Mucosa of descending colon (tissue), 3 donors: ENCODE measurements around the gene PTPN12. TPM values are rescaled to one million over a fixed set of nuclear protein-coding genes. Genes with fewer than 3 reads are reported as not detected.

Experiments used
- ATAC-seq: fragments of 200-7000 bp; cut with Tn5 transposase; one replicate; pipeline ENCODE4 v1.9.1; 2020; ENCODE audit warnings: mild to moderate bottlenecking, moderate library complexity
- DNase-seq, 3 donors: peaks; one replicate each; pipeline ENCODE4 v3.0.0-alpha.2; 2020
- H3K36me3 ChIP-seq: fragments of 200-600 bp; one replicate; pipeline ENCODE4 v1.8.0; 2021; ENCODE audit warnings: low read depth, mild to moderate bottlenecking
- H3K4me1 ChIP-seq: fragments of 200-600 bp; one replicate; pipeline ENCODE4 v1.8.0; 2021; ENCODE audit warnings: low read depth, mild to moderate bottlenecking
- H3K4me3 ChIP-seq: fragments of 200-600 bp; one replicate; pipeline ENCODE4 v1.8.0; 2021; ENCODE audit warnings: mild to moderate bottlenecking
- H3K9me3 ChIP-seq: fragments of 200-600 bp; one replicate; pipeline ENCODE4 v1.8.0; 2021; ENCODE audit warnings: mild to moderate bottlenecking
- CTCF ChIP-seq: fragments of 200-600 bp; IDR thresholded peaks from one replicate; pipeline ENCODE4 v1.8.0; 2022; ENCODE audit warnings: antibody characterized with exemption, mild to moderate bottlenecking
- intact Hi-C, 2 donors: fragments of 100-400 bp; cut with DNase I in 1 of 2; cut with micrococcal nuclease in 1 of 2; formaldehyde crosslinking; loops; one replicate each; pipeline versions ENCODE4 v1.11.0 to v1.11.1; 2022; cut with DNase I, micrococcal nuclease
- total RNA-seq, 3 donors: library from RNA; stranded (reverse); fragmentation: NEBNext Ultra II Directional in 2 of 3; extraction: Animal tissue kit (Norgen Biotek cat#: 25700) in 2 of 3; gene quantifications; one replicate each; pipeline versions ENCODE4 v1.2.1 to v1.2.4, GENCODE V29; 2021 to 2023
- donor health status: DM: no; HTN: no; CAD: no; lungs with moderate emphysema.
- donor health status: DM: no; HTN: no; CAD: no.
- donor health status: DM: no; HTN: yes; CAD: no.

PTPN12 gene
- total RNA-seq, 3 donors from 2014 or later, result 42.0 to 92.1 (median 44.6) TPM

GRCh38 chr7:77600952-77601351, 63.9 kb downstream of the PTPN12 start:
- H3K4me3 ChIP-seq, result no peak overlapping the region
- no peak for TF ChIP-seq CTCF
- no peaks in the 10 kb centered on the region for H3K4me1 ChIP-seq
- no peak for DNase-seq
- intact Hi-C loops, result no loop called here
- no peaks in the 10 kb centered on the region for H3K9me3 ChIP-seq
- no peak for ATAC-seq
- H3K36me3 ChIP-seq, result no peaks in the 10 kb centered on the region

GRCh38 chr7:77606562-77606961, 69.5 kb downstream of the PTPN12 start:
- H3K4me3 ChIP-seq, result no peak overlapping the region
- intact Hi-C loops, result no loop called here
- no peak for ATAC-seq
- TF ChIP-seq CTCF, result no peak
- H3K4me1 ChIP-seq, result no peaks in the 10 kb centered on the region
- DNase-seq, result no peak
- H3K36me3 ChIP-seq, result no peaks in the 10 kb centered on the region
- no peaks in the 10 kb centered on the region for H3K9me3 ChIP-seq

- intact Hi-C loops, result no loop called here
- Histone ChIP-seq H3K4me3 (no peak overlapping the region), H3K9me3 (no peaks in the 10 kb centered on the region), H3K36me3 (no peaks in the 10 kb centered on the region), H3K4me1 (no peaks in the 10 kb centered on the region)
- no peak for DNase-seq
- TF ChIP-seq CTCF, result no peak
- ATAC-seq, result no peak
Measured at GRCh38 chr7:77619314-77619713, 82.2 kb downstream of the PTPN12 start.

GRCh38 chr7:77626586-77627308, 89.7 kb downstream of the PTPN12 start:
- intact Hi-C loops, result no loop called here
- no peaks in the 10 kb centered on the region for H3K36me3 ChIP-seq

GRCh38 chr7:77627309-77627676, 90.2 kb downstream of the PTPN12 start:
- intact Hi-C loops, result no loop called here
- DNase-seq (no peak), ATAC-seq (no peak)
- no peaks in the 10 kb centered on the region for H3K9me3 ChIP-seq
- no peak overlapping the region for H3K4me3 ChIP-seq
- H3K36me3 ChIP-seq, result no peaks in the 10 kb centered on the region
- no peaks in the 10 kb centered on the region for H3K4me1 ChIP-seq
- no peak for TF ChIP-seq CTCF

More at GRCh38 chr7:77626586-77627308, 89.7 kb downstream of the PTPN12 start:
- Histone ChIP-seq H3K4me1 (no peaks in the 10 kb centered on the region), H3K4me3 (no peak overlapping the region), H3K9me3 (no peaks in the 10 kb centered on the region)
- ATAC-seq (no peak), DNase-seq (no peak)
- no peak for TF ChIP-seq CTCF

GRCh38 chr7:77629797-77630196, 92.7 kb downstream of the PTPN12 start:
- TF ChIP-seq CTCF, result no peak
- DNase-seq, result no peak
- Histone ChIP-seq H3K36me3 (no peaks in the 10 kb centered on the region), H3K4me1 (no peaks in the 10 kb centered on the region), H3K9me3 (no peaks in the 10 kb centered on the region), H3K4me3 (no peak overlapping the region)
- no peak for ATAC-seq
- intact Hi-C loops, result no loop called here
